HG02852 (cell line): ENCODE results near the gene PRKCE.

Source experiments
- ATAC-seq: cut with Tn5 transposase; IDR thresholded peaks from one replicate; pipeline ENCODE4 v1.9.1; 2021; ENCODE audit warnings: mild to moderate bottlenecking, moderate library complexity; ENCODE audit not compliant: unreplicated experiment

The PRKCE gene

DNA sequence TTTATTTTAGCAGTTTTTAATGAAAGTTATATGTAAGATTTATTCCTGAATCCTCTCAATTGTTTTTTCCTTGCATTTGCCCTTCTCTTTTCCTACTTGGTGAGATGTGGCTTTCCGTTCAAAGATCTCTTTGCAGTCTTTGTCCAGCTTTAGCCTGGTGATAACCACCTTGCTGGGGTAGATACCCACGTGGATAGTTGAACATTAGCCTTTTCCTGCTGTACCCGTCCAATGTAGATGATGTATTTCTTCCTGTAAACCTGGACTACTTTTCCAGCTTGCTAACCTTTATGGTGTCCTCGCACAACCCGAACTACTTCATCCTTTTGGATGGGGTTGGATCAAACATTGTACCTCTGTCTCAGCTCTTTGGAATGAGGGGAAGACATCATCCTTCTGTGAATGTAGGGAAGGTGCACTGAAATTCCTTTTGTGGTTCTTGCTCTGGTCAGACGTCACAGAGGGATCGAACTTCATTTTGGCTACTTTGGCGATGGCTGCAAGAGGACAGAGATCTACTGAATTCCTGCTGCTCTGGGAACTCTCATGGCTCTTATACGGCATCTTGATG is 352.5 kb downstream of the PRKCE start:
- no peak for ATAC-seq

DNA sequence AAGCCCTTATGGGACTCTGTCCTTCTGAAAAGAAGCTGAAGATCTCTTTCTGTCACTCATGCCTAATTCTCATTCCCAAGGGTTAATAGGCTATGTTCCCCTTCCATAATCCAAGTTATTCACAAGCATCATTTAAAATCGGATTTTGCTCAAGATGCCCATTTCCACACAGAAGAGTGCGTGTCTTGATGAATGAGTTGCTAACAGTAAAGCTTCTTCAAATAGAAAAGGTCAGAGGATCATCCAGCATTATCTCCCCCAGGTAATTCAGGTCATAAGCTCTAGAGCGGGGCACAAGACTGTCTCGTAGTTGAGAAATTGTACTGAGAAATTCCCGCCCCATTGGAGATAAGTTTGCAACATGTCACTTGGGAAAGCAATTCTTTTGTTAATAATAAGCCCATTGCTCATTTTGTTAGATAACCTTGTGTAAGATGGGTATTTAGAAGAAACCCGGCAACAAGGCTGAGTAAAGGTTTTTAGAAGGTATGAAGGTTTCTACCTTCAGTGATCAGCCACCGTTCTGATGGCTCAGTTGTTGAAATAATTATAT is 355.1 kb downstream of the PRKCE start:
- no peak for ATAC-seq

DNA sequence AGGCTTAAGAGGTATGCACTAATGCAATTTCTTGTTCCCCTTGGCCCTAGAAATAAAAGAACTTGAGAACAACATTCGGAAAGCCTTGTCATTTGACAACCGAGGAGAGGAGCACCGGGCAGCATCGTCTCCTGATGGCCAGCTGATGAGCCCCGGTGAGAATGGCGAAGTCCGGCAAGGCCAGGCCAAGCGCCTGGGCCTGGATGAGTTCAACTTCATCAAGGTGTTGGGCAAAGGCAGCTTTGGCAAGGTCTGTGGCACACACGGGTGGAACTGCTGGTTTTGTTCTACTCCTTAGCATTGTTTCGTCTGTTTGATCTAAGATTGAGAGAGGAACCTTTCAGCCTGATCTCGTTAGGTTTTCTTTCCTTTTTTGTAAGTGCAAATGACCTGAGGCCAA is 355.9 kb downstream of the PRKCE start:
- no peak for ATAC-seq

DNA sequence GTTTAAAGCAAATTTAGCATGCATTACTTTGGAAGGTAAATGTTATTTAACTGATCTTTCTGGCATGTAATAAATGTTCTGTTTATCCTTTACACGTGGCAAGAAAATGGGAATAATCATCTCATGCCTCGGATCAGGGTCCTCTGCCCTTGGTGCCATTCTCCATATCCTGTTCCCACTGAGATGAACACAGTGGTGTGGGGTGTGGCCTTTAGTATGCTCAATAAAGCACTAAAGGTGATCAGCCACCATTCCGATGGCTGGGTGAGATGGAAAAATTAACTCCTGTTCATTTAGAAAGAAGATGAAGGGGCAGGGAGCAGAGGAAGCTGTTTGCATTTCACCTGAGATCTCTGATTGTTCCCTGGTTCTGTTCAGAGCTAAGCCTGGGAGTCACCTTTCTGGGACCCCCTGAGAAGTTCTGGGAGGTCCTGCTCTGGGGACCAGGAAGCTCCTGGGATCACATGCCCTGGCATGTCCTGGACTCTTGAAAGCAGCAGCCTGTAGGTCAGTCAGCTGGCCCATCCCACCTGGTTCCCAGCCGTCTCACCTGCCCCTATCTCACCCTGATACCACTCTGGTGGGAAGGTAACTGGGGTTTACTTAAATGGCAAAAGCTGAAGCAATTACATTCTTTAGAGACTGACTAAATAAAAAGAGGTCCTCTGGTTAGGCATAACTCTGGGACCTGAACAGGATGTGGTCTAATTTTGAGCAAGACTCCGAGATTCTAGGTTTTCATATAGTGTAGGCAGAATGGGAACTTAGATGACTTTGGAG is 356.8 kb downstream of the PRKCE start:
- ATAC-seq = no peak

DNA sequence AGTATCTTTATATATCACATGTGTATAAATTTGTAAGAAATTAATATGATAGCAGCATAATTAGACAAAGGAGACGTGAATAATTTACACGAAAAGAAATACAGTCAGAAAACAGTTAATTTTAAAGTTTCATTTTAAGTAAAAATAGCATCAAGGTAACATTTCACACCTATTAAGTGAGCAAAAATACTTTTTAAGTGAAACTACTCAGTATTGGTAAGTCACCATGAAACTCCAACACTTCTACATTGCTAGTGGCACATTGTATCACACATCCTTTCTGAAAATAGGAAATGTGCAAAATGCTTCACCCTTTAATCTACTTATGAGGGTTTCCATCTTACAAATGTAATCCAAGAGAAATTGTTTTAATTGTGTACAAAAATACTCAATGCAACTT is 357.8 kb downstream of the PRKCE start:
- no peak for ATAC-seq

DNA sequence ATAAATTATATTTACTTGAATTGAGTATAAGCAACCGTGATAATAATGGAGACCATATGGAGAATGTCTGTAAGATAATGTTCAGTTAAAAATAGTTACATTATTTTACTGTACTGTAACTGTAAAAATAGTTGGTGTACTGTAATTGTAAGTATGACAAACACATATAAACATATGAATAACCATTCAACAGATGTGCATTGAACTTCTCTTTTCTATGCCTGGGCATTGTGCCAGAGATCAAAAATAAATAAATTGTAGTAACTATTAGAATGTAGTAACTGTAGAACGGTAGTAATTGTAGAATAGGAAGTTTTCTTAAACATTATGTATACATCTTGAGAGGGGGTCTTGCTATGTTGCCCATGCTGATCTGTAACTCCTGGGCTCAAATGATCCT is 358.3 kb downstream of the PRKCE start:
- ATAC-seq = no peak

DNA sequence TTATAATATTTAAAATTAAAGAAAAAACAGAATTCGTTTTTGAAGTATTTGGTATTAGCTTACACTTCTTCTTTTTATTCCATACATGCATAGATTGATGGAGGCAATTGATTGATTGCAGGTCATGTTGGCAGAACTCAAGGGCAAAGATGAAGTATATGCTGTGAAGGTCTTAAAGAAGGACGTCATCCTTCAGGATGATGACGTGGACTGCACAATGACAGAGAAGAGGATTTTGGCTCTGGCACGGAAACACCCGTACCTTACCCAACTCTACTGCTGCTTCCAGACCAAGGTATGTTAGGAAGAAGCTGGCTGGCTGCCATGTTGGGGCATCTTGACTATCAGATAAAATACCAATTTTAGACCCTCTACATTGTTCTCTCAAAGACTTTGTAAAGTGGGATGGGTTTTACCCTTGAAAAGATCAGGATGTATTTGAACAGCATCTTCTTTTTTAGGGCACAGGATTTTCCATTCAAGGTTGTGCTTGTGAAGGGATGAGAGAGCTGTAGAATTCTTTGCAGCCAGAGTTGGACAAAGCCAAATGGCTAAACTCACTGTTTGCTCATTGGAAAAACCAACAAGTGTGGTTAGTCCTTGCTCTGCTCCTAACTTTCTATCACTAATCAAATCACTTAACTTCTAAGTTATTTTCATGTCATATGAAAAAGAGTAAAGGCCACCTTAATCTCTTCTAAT is 358.9 kb downstream of the PRKCE start:
- no peak for ATAC-seq

DNA sequence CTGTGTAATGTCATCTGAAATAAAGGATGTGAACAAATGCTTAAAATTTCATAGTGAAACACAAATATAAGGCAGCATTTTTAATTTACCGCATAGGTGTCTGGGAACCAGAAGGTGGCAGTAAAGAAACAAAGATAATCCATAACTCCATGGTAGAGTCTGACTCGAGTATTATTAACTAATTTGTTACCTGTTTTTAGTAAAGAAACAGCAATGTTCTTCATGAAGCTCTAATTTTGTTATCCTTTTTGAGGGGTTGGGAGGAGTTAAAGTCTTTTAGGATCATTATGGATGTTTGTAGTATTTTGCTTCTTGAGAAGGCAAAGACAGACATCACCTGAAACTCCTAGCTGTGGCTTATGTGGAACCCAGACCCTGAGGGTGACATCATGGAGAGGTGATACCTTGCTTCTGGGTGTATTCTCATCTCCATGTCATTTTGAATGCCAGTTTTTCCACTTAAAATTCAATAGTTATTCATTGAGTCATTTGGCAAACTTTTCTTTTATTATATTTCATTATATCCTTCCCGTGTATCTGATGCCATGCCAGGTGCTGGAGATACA is 359.5 kb downstream of the PRKCE start:
- ATAC-seq = no peak

DNA sequence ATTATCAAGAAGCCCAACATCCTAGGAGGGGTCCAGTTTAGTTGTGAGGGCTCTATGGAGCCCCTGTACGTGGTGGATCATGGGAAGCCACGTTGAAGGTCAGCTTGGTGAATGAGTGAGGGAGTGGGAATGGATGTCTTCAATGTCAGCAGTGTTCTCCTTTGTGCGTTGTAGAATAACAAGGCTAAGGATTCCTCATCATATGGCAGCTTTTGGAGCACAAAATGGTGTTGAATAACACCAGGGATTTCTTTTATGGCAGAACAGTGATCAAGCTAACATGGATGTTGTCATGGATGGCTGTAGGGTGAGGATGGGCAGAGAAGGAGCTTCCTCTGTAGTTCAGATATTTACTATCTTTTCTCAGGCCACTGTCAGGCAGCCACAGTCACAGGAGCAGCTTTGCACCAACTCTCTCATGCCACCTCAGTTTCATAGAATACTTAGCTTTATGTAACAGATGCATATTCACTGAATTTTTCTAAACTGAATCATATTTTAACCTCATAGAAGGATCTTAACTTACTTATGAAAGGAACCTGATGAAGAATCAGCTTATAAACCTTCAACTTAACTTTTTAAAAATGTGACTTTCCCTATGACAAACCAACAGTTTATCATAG is 361.3 kb downstream of the PRKCE start:
- ATAC-seq = no peak

DNA sequence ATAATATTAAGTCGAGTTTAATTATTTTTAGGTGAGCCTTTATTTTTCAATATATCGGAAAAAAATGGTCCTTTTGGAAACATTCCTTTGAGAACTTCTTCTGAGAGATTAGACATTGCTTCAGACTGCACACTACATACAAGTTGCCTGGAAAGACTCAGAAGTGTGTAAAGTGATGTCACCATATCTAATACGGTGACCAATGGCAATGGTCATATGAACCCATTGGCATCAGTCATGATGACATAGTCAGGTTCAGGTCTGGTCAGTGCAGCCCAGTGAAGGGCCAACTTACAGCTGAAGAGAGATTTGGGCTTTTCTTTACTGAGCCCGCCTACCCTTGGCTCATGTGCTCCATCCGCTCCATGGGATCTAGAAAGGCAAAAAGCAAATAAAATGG is 362.3 kb downstream of the PRKCE start:
- no peak for ATAC-seq

DNA sequence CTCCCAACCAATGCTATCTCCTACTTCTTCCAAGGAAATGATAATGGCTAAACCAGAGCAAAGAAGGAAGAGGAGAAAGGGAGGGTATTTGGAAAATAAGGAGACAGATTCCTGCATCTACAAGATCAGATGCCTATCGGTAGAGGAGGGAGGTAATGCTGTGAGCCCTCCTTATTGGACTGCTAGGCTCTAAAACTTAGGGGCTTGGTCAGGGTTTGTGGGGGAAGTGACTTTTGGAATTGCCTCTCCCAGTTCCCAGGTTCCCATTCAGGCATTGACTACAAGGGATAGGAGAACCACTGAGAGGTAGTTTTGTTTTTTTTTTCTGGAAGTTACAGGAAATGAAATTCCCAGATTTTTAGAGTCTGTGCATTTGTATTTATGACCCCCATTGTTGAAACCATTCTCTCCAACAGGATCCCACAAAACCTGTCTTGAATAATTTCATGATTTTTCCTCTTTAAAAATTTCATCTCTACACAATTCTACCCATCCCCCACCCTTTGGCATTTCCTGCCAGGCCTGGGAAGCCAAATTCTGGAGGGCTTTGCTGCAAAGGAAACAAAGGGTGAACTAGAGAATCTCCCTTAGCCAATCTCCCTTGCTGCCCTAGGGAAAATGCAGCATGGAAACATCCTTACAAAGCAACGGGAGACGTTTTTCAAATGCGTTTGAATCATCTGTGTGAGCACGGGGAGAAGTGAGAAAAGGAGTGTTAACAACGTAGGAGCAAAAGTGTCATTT is 363.6 kb downstream of the PRKCE start:
- ATAC-seq = no peak

DNA sequence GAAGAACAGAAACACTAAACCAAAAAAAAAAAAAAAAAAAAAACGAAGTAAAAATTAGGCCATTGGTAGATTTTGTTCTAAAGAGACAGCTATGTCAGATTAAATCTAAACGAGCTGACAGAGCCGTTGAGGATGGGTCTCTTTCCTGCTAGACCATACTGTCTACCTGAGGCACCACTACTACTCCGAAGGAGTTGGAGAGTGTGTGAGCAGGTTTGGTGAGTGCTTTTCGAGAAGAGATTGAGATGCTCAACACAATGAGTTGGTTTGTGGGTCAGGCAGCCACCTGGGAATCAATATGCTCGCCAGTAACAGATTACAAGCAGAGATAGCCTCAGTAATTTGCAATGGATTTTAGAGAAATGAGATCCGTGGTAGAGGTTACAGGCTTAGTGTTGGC is 364.2 kb downstream of the PRKCE start:
- ATAC-seq = no peak

DNA sequence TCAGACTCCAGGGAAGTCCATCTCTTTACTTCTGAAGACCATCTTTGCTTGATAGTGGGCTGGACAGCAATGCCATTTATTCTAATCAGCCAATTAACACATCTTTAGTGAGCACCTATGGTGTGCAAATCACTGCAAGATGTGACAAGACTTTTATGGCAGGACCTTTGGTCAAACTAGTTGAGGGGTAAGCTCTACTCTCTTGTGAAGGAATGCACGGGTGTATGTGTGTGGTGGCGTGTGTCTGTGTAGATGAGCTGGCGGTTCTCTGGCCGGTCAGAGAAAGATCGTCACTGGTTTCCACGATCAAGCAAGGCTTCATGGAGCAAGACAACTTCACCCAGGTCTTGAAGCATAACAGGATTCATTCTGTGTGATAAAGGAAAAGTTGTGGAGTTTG is 364.6 kb downstream of the PRKCE start:
- ATAC-seq = no peak

DNA sequence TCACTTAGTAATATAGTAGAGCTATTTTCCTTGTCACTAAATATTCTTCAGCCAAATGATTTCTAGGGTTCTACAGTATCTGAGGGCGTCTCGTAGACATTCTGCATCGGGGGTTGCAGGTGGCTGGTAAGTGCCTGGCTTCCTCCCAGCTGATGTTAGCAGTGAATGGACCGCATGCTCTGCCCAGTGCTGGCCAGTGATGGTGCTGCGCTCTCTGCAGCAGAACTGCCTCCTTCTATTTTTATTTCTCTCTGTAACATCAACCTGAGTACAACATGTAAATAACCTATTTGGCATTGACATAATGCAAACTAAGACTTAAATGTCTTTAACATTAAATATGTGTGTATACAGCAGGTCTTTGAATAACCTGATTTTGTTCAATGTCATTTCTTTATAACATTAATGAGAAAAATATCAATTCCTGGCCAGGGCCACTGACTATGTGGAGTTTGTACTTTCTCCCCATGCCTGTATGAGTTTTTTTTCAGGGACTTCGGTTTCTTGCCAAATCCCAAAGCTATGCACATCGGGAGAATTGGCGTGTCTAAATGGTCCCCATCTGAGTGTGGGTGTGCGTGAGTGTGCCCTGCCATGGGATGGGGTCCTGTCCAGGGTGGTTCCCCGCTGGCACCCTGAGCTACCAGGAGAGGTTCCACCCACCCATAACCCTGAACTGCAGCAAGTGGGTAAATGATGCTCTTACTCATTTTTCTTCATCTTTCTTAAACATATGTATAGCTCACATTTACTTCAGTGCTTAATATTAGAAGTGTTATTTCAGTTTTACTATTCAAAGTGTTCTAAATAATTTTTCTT is 367.5 kb downstream of the PRKCE start:
- no peak for ATAC-seq

DNA sequence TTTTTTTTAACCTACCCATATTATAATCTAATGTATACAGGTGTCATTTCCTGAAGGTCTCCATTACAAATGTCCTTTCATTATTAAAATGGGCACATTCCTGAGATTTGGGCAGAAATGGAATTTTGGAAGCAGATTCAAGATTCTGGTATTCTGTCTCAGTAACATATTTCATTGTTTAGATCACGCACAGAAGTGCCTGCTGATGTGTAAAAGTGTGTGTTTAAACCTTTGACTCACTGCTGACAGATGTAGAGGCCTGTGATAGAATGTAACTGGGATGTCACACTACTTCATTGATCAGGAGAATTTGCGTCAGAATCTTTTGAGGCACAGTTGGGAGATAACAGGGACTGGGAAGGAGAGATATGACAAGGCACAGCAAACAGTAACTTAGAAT is 368.9 kb downstream of the PRKCE start:
- no peak for ATAC-seq

DNA sequence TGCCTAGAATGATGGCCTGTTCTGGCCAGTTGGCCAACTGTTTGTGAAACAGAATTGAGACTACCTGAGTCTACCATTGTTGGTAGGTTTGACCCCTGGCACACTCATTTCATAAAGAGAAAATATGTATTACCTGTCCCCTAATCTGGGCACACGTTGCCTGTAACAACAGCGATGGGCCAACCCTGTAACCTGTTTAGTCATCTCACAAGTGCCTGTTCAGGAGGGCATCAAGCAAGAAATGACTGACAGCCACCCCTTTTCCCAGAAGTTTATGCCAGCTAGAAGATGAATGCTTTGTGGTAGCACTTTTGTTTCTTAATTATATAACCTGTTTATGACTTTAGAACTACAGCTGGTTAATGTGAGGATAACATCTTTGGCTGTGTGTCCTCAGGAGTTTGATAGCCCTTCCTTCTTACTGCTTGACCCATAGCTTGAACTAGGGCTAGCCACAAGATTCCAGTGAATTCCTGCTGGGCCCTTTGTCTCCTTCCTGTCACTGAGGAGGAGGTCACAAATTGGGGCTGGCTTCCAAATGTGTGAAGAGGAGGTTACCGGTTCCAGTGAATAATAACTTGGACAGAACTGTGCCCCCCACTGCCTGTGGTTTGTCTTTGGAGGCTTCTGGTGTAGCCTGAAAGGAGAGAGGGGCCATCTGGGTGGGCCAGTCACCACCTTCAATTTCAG is 371.8 kb downstream of the PRKCE start:
- ATAC-seq = no peak

DNA sequence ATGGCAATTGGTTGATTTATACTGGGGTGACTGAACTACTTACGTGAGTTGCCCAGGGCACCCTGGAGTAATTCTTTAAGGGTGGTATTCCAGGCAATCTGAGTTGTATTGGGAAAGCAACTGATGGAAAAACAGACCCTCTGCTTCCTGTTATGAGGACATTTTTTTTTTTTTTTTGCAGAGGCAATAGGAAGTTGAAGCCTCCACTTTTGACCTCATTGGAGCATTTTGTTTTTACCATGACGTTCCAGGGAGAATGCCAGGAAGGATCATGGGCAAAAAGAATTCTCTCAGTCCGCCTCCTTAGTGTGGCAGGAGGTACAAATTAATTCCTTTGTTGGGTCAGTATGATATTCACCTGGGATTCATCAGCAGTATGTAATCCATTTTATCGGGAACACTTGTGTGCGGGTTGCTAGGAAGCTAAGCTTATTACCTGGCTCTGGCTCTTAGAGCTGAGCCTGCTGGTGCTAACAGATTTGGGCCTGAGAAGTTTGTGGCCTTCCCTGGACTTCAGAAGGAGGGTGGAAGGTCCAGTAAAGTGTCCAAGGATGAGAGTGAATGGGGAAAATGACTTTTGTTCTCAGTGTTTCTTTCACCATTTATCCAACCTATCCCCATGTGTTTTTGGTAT is 372.8 kb downstream of the PRKCE start:
- ATAC-seq = no peak

DNA sequence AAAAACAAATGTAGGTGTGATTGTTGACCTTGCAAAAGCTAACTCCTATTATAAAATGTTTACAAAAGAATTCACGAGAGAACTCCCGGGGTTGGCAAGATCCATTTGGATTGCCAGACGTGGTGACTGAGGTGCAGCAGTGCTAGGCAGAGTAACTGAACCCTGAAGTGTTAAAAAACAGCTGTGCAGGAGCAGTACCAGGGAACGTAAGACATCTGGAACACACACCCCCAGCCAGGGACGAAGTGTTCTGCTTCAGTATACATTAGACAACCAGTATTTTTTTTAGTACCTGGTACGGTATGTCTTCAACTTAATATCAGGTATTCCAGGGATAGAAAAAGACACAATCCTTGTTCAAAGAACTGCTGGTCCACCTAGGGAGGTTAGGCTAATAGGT is 373.6 kb downstream of the PRKCE start:
- no peak for ATAC-seq

DNA sequence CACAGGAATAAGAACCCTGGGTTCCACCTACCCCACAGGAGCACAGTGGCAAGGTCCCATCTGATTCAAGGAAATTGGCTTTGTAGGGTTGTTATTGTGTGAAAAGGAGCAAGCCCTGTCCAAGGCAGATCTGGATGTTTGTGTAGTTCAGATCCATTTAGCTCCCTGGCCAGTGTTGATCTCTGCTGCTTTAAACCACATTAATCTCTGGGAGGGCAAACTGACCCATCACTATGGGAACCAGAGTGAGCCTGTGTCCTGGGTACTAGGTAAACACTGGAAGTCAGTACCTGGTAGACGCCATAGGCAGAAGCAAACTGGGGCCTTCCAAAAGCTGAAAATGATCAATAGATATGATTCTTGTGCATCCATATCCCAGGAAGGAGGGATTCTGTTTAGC is 374.2 kb downstream of the PRKCE start:
- no peak for ATAC-seq
